HG03103 (cell line): ENCODE data around the gene SLC16A3.

Experiments used
- ATAC-seq: cut with Tn5 transposase; IDR thresholded peaks from one replicate; pipeline ENCODE4 v1.9.1; 2021; ENCODE audit warnings: low read depth; ENCODE audit not compliant: unreplicated experiment

SLC16A3 gene

DNA sequence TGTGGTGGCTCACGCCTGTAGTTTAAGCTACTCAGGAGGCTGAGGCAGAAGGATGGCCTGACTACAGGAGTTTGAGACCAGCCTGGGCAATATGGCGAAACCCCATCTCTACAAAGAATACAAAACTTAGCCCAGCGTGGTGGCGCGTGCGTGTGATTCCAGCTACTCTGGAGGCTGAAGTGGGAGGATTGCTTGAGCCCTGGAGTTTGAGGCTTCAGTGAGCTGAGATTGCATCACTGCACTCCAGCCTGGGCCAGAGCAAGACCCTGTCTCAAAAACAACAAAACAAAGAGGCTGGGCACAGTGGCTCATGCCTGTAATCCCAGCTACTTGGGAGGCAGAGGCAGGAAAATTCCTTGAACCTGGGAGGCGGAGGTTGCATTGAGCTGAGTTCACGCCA is 51.7 kb downstream of the SLC16A3 start:
- no peak for ATAC-seq

DNA sequence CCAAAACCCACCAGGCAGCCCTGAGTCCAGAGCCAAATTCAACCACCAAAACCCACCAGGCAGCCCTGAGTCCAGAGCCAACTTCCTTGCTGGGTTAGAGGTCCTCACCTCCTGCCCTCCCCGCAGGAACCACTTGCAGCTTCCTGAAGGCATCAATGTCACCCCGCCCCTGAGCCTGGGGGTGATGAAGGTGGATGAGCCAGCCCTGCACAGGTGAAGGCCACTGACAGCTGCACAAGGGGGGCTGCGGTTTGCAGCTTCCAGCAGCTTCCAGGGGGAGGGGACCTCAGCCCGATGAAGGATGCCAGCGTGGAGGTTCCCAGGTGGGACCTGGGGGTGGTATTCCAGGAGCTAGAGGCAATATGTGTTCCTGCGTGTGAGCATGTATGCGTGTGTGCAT is 52.2 kb downstream of the SLC16A3 start:
- ATAC-seq: no peak

DNA sequence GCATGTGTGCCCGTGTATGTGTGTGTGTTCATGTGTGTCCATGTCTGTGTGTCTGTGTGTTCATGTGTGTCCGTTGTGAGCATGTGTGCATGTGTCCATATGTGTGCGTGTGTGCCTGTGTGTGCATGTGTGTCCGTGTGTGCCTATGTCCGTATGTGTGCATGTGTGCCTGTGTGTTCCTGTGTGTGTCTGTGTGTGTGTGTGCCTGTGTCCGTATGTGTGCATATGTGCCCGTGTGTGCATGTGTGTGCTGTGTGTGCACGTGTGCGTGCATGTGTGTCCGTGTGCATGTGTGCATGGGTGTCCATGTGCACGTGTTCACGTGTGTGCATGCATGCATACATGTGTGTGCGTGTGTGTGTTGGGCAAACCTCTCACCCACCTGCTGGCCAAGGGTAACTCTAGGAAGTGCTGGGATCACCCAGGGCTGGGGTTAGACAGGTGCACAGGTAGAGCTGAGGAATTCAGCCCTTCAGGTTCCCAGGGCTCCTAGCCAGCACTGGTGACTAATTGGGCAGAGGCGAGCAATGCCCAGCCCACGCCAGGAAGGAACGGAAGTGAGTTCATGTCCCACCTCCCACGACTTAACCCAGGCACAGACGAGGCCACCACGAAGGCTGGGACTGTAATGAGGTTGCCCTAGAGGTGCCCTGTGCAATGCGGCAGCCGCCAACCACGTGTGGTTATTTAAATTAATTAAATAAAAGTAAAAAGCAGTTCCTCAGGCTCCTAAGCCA is 52.8 kb downstream of the SLC16A3 start:
- ATAC-seq: no peak

DNA sequence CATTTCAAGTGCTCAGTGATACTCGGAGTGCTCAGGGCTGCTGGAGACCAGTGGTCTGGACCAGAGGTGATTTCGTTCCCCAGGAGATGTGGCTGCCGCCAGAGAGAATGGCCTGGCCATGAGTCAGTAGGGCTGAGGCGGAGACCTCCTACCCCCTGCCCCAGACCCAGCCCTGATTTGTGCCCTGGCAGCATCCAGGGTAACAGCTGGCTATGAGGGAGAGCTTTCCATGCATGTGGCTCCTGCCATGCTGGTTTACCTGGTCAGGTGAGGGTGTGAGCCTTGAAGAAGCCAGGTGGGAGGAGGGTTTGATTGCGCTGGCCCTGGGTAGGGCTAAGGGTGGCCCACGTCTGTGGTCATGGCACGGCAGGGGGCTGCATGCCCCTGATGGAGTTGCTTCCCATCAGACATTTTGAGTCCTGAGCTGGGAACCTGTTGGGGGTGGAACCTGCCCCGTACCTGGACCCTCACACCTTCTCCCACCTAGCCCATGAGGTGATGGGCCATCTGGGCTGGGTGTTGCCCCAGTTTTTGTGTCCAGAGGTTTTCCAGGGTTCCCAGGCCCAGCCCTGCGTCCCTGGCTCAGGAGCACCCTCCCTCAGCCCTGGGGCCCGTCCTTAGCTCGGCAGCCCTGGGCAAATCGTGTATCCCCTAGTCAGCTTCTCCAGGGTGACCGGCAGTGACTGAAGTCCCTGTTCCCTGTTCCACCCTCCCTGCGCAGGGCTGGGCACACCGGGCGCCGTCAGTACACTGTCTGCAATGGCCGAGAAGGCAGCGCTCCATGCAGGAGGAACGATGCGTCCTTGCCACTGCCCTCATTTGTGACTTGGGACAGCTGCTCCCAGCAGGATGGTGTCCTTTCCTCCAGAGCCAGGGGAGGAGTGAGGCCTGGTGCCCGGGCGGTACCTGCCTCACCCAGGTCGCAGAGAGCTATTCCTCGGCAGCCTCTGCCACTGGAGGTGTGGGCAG is 53.7 kb downstream of the SLC16A3 start:
- ATAC-seq: no peak

DNA sequence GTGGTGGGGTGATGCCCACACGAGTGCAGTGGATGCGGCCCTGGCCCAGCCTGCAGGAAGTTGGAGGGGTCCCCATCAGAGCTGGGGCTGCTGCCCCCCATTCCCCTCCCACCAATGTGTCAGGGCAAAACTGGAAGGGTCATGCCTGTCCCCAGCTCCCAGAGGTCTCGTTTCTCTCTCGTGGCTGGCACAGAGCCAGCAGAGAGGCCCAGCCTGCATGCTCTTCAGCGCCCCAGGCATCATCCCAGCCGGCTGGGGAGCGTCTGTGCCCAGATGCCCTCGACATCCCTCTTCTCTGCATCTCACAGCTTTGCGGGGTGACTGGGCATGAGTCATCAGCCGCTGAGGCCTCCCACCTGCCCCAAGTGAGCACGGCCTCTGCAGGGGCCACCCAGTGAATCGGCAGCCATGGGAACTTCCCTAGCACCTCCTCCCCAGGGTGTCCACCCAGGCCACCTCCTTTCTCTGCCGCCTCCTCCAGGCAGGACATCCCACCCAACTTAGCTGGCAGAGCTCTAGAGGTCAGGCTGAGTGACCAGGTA is 54.4 kb downstream of the SLC16A3 start:
- ATAC-seq: no peak

DNA sequence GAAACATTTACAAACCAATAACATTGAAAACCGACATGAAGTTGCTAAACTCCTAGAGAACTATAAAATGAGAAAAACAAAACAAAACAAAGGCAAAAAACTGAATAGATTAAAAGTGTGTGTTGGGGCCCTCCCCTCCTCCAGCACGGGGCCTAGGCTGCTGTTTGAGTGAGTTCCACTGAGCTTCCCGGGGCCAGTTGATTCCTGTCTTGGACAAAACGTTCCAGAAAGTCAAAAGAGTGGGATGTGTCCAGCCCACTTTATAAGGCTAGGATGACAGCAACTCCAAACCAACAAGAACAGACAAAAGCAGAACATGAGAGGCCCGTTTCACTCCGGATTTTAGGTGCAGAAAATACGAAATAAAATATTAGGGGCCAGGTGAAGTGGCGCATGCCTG is 56.3 kb downstream of the SLC16A3 start:
- no peak for ATAC-seq

DNA sequence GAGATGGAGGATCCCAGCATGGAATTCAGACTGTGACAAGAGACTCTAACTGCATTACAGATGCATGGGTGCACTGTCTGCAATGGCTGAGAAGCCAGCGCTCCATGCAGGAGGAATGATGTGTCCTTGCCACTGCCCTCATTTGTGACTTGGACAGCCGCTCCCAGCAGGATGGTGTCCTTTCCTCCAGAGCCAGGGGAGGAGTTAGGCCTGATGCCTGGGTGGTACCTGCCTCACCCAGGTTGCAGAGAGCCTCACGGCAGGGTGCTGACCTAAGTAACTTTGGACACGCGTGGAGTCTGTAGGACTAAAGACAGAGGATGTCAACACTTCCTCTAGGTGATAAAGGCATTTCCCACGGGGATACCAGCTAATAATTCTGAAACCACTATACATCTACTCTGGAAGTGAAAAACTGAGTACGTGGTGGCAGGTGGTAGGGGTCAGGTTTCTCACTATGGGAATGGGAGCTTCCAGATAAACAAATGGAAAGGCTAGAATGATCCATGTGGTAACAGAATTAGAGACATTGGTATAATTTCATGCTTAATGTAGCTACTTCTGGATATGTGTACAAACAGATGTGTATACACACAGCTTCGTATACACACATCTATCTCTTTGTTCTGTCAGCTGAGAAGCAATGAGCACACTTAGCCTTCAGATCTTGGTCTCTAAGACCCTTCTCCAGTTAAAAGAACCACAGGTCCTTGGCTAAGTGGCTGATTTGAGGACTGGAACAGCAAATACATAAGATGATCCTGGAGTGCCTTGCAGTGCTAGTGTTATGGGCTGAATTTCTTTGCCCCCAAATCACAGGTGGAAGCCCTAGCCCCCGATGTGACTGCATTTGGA is 58.4 kb downstream of the SLC16A3 start:
- ATAC-seq: no peak

DNA sequence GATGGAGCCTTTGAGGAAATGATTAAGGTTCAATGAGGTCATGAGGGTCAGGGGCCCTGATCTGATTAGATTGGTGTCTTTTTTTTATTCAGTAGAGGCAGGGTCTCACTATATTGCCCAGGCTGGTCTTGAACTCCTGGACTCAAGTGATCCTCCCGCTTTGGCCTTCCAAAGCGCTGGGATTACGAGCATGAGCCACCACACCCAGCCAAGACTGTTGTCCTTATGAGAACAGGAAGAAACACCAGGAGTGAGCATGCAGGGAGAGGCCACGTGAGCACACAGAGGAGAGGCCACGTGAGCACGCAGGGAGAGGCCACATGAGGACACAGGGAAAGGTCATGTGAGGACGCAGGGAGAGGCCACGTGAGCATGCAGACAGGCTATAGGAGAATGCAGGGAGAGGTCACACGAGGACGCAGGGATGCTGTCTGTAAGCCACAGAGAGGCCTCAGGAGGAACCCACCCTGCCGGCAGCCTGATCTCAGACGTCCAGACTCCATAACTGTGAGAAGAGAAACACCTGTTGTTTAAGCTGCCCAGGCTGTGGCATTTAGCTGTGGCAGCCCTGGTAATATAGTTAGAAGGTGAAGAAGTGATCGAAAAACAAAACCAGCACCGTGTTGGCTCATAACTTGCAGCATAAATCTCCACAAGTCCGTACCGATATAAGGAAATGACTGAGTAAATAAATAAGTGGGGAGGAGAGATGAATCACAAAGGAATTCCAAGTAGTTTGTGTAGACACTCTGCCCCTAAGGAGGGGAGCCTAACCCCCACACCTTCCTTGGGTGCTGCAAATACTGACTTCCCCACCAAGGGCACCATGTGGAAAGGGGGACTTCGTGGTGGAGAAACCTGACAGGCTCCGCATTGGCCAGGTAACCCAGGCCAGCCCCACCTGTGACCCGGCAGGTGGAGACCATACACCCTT is 59.3 kb downstream of the SLC16A3 start:
- ATAC-seq: no peak
